Measurements from ENCODE around the gene LIPC. TPM values are rescaled to one million over a fixed set of nuclear protein-coding genes. Genes with fewer than 3 reads are reported as not detected.
A peak's percentile ranks its signal among the peaks of the same experiment; 100 is the strongest.

LIPC gene
- total and polyA plus RNA-seq, 10 of the 15 experiments (the other 5 are each of a cell fraction or from before 2014, with no cell fraction given), result 0.06 to 0.31 (median 0.16) TPM; not detected in 1

GRCh38 chr15:58521293-58521991 is 89.7 kb downstream of the LIPC start (continued):
- TF ChIP-seq SMAD5 (IDR thresholded peaks at IDR 0.05; ENCODE audit: low read depth) (no peak), EED (IDR thresholded peaks at IDR 0.05; ENCODE audit: low read depth) (0 out of 2 replicates have a peak, but pooled peaks have one; percentile 43), USF1 (IDR thresholded peaks at IDR 0.05; ENCODE audit: borderline replicate concordance, extremely low read length, insufficient read depth, low read depth, low read length) (no peak), SPI1 (IDR thresholded peaks at IDR 0.05; ENCODE audit: borderline replicate concordance, insufficient read depth, low read depth, low read length) (peak; percentile 82), ZNF217 (IDR thresholded peaks at IDR 0.05) (no peak), RUNX3 (IDR thresholded peaks at IDR 0.05; ENCODE audit: low read length) (no peak), CEBPB (IDR thresholded peaks at IDR 0.05; ENCODE audit: borderline replicate concordance in 1 of 2, low read depth in 2 of 2, low read length in 2 of 2) (no peak), NR2C2 (IDR thresholded peaks at IDR 0.05; ENCODE audit: borderline replicate concordance, control insufficient read depth, insufficient read length, low read depth) (no peak), IRF5 (IDR thresholded peaks at IDR 0.05; ENCODE audit: borderline replicate concordance) (no peak)

GRCh38 chr15:58522391-58522790 is 90.6 kb downstream of the LIPC start:
- no peak for TF ChIP-seq SRF (IDR thresholded peaks at IDR 0.05; ENCODE audit: low read depth in 2 of 2, low read length in 2 of 2)
- no peak for TF ChIP-seq NR2C1 (IDR thresholded peaks at IDR 0.05)
- TF ChIP-seq STAT1 (conservative IDR thresholded peaks at IDR 0.05), result no peak
- TF ChIP-seq PBX3 (IDR thresholded peaks at IDR 0.05; ENCODE audit: insufficient replicate concordance, low read depth, low read length), result no peak
- TF ChIP-seq E4F1 (IDR thresholded peaks at IDR 0.05; ENCODE audit: borderline replicate concordance, partially characterized antibody), result no peak
- TF ChIP-seq LARP7 (IDR thresholded peaks at IDR 0.05), result no peak
- Histone ChIP-seq H3K9me3 (replicated peaks; ENCODE audit: control insufficient read depth, insufficient read depth, low read length) (no peaks in the 10 kb centered on the region), H3K36me3 (ENCODE audit: control insufficient read depth in 2 of 2, insufficient read depth in 2 of 2, low read length in 1 of 2) (no peaks in the 10 kb centered on the region), H3K4me3 (no peak overlapping the region), H3K4me1 (ENCODE audit: control insufficient read depth, insufficient read depth, low read length) (peaks cover 41% of the 10 kb centered on the region), H3K27ac (ENCODE audit: control insufficient read depth, insufficient read depth) (no peak overlapping the region), H2AFZ (ENCODE audit: control insufficient read depth, low read depth, low read length) (no peak overlapping the region), H3K79me2 (ENCODE audit: control insufficient read depth, insufficient read depth, low read length) (no peaks in the 10 kb centered on the region), H3K27me3 (replicated peaks in 1 of 2; ENCODE audit: control insufficient read depth in 2 of 2, insufficient read depth in 2 of 2, low read length in 1 of 2) (no peaks in the 10 kb centered on the region), H4K20me1 (ENCODE audit: control insufficient read depth, insufficient read depth) (no peaks in the 10 kb centered on the region), H3K4me2 (ENCODE audit: control insufficient read depth, insufficient read depth) (no peak overlapping the region), H3K9ac (ENCODE audit: control insufficient read depth, insufficient read depth, low read length) (no peak overlapping the region)
- SMC1A ChIA-PET (ENCODE audit: uncharacterized antibody, unreplicated experiment), result interaction anchor here (0.7 to 2.0 kb wide), 2 partner anchors 10 to 125 kb away, joined by 3 to 5 read pairs; no protein-coding TSS in a partner anchor
- RAD21 ChIA-PET (ENCODE audit: unreplicated experiment), result interaction anchor here (1.6 kb wide), 1 partner anchor 102 kb away, joined by 3 read pairs; no protein-coding TSS in a partner anchor
- 71% methylated on average over 9 of the region's 9 CpGs for WGBS (ENCODE audit: insufficient coverage, insufficient replicate concordance, low lambda C conversion rate, missing lambda C conversion rate)
- POLR2A ChIA-PET, result interaction anchor here (0.6 to 1.1 kb wide), 2 partner anchors 21 to 306 kb away, joined by 3 to 4 read pairs; no protein-coding TSS in a partner anchor
- DNase-seq (ENCODE audit: low read depth, low spot score), result no peak
- FAIRE-seq, result no peak
- intact Hi-C loops (cut with micrococcal nuclease; ENCODE audit: unreplicated experiment), result no loop called here
- CTCF ChIA-PET, result no interaction called here
- ATAC-seq, result no peak
- no TSS peak for BruUV-seq (replicated peaks)
- in situ Hi-C loops (cut with MboI), result no loop called here

All from GM12878 (cell line).